ENCODE data around the gene CHRND. TPM values are rescaled to one million over a fixed set of nuclear protein-coding genes. Genes with fewer than 3 reads are reported as not detected.

Gene CHRND
- total RNA-seq, 1 experiment from 2014 or later: not detected

DNA sequence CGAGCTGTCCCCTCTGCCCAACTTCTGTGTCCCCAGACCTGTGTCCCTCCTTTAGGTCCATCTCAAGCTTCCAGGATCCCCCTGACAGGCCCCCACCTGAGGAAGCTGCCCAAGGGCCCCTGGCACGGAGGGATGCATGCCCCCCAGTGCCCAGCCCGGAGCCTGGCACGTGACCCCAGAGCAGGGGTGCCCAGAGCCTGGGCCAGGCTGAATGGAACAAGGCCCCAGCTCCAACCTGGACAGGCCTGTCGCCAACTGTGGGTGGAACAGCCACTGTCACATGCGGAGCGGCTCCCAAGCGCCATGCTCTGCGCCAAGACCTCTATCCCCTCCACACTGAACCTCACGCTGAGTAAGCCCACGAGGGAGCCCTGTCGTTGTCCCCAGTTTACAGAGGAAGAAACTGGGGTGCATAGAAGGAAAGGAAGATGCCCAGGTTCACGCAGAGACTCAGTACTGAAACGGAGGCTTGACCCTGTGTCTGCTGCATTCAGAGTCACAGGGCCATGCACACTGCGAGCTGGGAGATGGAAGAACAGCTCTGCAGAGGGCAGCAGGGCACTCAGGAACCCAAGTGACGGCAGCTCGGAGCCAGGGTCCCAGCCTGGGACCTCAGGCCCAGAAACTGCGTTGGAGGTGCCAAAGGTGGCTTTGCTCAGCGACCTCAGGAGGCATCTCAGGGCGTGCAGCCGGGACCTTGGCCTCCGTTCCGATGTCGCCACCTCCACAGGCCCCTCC lies 32.8 kb upstream of the CHRND start (continued):
- TF ChIP-seq ETV6 (CRISPR knock-in tag; IDR thresholded peaks at IDR 0.05): no peak
- TF ChIP-seq, protein P1, sequence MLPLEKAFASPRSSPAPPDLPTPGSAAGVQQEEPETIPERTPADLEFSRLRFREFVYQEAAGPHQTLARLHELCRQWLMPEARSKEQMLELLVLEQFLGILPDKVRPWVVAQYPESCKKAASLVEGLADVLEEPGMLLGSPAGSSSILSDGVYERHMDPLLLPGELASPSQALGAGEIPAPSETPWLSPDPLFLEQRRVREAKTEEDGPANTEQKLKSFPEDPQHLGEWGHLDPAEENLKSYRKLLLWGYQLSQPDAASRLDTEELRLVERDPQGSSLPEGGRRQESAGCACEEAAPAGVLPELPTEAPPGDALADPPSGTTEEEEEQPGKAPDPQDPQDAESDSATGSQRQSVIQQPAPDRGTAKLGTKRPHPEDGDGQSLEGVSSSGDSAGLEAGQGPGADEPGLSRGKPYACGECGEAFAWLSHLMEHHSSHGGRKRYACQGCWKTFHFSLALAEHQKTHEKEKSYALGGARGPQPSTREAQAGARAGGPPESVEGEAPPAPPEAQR (CRISPR knock-in tag; IDR thresholded peaks at IDR 0.05): no peak
- no peak for TF ChIP-seq ZNF416 (CRISPR knock-in tag; IDR thresholded peaks at IDR 0.05)

DNA sequence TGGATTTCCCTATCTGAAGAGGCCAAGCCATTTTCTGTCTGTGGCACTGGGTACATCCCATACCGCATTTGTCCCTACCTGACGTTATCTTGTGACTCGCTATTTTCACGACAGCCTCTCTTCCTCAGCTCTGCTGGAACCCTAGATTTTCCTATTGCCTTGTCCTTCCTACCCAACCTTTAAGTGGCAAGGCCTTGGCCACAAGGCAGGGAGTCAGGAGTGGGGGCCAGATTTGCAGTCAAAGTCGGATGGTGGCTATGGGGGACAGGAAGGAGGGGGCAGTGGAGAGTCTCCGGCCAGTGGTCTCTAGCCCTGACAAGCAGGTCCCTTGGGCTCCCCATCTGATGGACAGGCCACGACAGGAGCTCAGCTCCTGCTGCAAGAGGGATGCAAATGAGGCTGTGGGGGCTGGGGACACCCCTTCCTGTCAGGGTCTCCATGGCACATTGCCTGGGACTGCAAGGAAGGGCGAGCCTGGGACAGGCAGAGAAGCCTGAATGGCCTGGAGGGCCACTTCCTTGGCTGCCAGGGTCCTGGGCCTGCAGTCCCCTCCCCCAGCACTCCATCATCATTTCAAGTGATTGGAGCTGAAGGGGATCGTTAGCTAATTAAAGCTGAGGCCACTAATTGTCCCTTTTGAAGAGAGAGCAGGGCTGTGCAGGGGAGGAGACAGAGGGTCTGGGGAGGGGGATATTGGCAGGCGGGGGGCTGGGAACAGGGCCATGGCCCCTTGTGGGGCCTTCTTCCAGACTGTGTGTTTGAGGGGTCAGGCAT lies 32.1 kb upstream of the CHRND start:
- TF ChIP-seq, protein P2, sequence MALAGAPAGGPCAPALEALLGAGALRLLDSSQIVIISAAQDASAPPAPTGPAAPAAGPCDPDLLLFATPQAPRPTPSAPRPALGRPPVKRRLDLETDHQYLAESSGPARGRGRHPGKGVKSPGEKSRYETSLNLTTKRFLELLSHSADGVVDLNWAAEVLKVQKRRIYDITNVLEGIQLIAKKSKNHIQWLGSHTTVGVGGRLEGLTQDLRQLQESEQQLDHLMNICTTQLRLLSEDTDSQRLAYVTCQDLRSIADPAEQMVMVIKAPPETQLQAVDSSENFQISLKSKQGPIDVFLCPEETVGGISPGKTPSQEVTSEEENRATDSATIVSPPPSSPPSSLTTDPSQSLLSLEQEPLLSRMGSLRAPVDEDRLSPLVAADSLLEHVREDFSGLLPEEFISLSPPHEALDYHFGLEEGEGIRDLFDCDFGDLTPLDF (CRISPR knock-in tag; IDR thresholded peaks at IDR 0.05): no peak
- TF ChIP-seq, protein P3, sequence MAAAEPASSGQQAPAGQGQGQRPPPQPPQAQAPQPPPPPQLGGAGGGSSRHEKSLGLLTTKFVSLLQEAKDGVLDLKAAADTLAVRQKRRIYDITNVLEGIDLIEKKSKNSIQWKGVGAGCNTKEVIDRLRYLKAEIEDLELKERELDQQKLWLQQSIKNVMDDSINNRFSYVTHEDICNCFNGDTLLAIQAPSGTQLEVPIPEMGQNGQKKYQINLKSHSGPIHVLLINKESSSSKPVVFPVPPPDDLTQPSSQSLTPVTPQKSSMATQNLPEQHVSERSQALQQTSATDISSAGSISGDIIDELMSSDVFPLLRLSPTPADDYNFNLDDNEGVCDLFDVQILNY (CRISPR knock-in tag; IDR thresholded peaks at IDR 0.05): no peak
- TF ChIP-seq ZNF317 (CRISPR knock-in tag; IDR thresholded peaks at IDR 0.05; ENCODE audit: borderline replicate concordance, low read depth) (no peak), TEAD4 (CRISPR knock-in tag; IDR thresholded peaks at IDR 0.05) (no peak), JAZF1 (CRISPR knock-in tag; IDR thresholded peaks at IDR 0.05) (no peak), ZNF423 (CRISPR knock-in tag; IDR thresholded peaks at IDR 0.05) (no peak), ZBTB21 (CRISPR knock-in tag; IDR thresholded peaks at IDR 0.05; ENCODE audit: borderline replicate concordance) (no peak), NR3C1 (CRISPR knock-in tag; conservative IDR thresholded peaks at IDR 0.05; ENCODE audit: low read depth) (no peak), MXD4 (CRISPR knock-in tag; IDR thresholded peaks at IDR 0.05; ENCODE audit: borderline replicate concordance) (no peak), GABPB1 (CRISPR knock-in tag; IDR thresholded peaks at IDR 0.05) (no peak), JUN (CRISPR knock-in tag; IDR thresholded peaks at IDR 0.05) (no peak), GRHL2 (CRISPR knock-in tag; IDR thresholded peaks at IDR 0.05; ENCODE audit: insufficient replicate concordance, severe bottlenecking) (no peak), GTF2I (CRISPR knock-in tag; conservative IDR thresholded peaks at IDR 0.05) (no peak), SOX15 (CRISPR knock-in tag; IDR thresholded peaks at IDR 0.05) (no peak), HMGA2 (CRISPR knock-in tag; IDR thresholded peaks at IDR 0.05) (no peak), ATF1 (CRISPR knock-in tag; IDR thresholded peaks at IDR 0.05) (no peak)
- TF ChIP-seq, protein P1 (CRISPR knock-in tag; IDR thresholded peaks at IDR 0.05): no peak
- H3K4me1 Mint-ChIP-seq: peaks cover 20% of the 10 kb centered on the region
- no peaks in the 10 kb centered on the region for H3K9me3 Mint-ChIP-seq
- peaks cover 17% of the 10 kb centered on the region for H3K27me3 Mint-ChIP-seq (ENCODE audit: low read depth)
- no peak for DNase-seq (ENCODE audit: low spot score)
- no peaks in the 10 kb centered on the region for H3K36me3 Mint-ChIP-seq
- ATAC-seq: no peak
- POLR2A ChIA-PET: no interaction called here
- no peak overlapping the region for H3K4me3 Mint-ChIP-seq
- CTCF ChIA-PET: interaction anchor here (0.6 to 1.1 kb wide), 4 partner anchors 14 to 262 kb away, joined by 3 read pairs; no protein-coding TSS in a partner anchor
- no peak overlapping the region for H3K27ac Mint-ChIP-seq
